GM21786 (cell line): ENCODE data around the gene TLK2.
"Not testable (repeated sequence)": the region's sequence is repeated elsewhere in the genome, so short reads cannot be mapped to it uniquely, and the experiment has no call there.

Experiments
- ATAC-seq: cut with Tn5 transposase; IDR thresholded peaks from one replicate; pipeline ENCODE4 v1.9.1; 2021; ENCODE audit not compliant: unreplicated experiment

Gene TLK2

GRCh38 chr17:62557532-62557931, 78.9 kb downstream of the TLK2 start:
- ATAC-seq = not testable (repeated sequence)

DNA sequence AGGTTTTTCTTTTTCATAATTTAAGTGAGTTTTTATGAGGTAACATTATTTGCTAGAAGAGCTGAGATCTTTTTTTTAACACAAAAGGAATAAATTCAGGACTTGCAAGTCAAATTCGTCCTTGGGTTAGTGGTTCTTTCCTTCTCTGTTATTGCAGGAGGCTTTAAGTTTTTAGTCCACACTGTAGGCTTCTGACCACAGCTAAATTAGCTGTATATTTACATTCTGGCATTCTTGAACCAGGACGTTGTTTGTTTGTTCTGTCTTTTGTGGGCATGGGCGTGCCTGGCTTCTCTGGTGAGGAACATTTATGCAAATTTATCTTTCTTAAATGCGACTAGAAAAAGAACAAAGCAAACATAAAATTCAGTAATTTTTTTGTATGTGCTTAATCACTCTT, 80.3 kb downstream of the TLK2 start:
- ATAC-seq = not testable (repeated sequence)

- ATAC-seq = not testable (repeated sequence)
Observed at GRCh38 chr17:62560971-62561370, 82.3 kb downstream of the TLK2 start.

DNA sequence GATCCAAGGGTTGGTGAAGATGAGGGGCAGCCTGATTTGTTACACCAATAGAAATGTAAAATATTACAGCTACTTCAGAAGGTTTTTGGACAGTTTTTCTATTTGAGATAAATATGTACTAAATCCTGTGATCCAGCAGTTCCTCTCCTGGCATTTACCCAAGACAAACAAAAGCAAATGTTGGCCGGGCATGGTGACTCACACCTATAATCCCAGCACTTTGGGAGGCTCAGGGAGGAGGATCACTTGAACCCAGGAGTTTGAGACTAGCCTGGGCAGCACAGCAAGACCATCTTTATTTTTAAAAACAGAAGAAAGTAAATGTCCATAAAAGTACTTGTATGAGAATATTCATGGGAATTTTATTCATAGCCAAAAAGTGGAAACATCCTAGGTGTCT, 84.0 kb downstream of the TLK2 start:
- ATAC-seq = no peak

DNA sequence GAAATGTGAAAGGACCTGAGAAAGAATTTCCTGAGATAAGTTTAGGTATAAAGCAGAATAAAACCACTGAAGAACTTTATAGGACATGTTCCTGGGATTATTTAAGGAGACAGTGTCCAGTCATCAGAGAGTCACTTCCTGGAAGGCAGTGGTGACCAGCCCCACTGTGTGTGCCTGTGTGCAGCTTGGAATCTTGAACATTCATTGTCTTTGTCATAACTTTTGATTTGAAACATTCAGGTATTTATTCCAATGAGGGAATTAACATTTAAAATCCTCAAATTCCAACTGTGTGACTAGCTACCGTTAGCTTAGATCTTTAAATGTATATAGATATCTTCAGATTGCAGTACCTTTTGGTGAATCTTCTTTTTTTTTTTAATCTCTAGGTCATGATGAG, 87.2 kb downstream of the TLK2 start:
- ATAC-seq = no peak

- no peak for ATAC-seq
Observed at GRCh38 chr17:62566996-62567578, 88.5 kb downstream of the TLK2 start.

- ATAC-seq = no peak
Observed at GRCh38 chr17:62572488-62572887, 93.9 kb downstream of the TLK2 start.

GRCh38 chr17:62572888-62573401, 94.3 kb downstream of the TLK2 start:
- ATAC-seq = no peak

GRCh38 chr17:62573480-62574117, 95.0 kb downstream of the TLK2 start:
- no peak for ATAC-seq

- no peak for ATAC-seq
Observed at GRCh38 chr17:62576382-62576781, 97.8 kb downstream of the TLK2 start.

GRCh38 chr17:62578757-62579487, 100.3 kb downstream of the TLK2 start:
- ATAC-seq = no peak

GRCh38 chr17:62580947-62581346, 102.3 kb downstream of the TLK2 start:
- ATAC-seq = no peak

DNA sequence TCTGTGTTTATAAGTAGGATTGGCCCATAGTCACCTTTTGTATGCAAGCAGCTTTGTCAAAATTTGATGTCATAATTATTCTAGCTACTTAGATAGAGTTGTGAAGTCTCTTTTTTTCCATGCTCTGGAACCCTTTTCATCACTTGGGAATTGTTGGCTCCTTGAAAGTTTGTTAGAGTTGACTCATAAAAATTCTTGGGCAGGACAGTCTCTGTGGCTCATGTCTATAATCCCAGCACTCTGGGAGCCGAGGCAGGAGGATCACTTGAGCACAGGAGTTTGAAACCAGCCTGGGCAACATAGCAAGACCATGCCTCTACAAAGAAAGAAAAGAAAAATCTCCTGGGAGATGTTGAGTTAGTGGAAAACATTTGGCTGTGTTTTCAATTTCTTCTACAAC, 103.1 kb downstream of the TLK2 start:
- ATAC-seq = no peak

- no peak for ATAC-seq
Observed at GRCh38 chr17:62587554-62587953, 108.9 kb downstream of the TLK2 start.

DNA sequence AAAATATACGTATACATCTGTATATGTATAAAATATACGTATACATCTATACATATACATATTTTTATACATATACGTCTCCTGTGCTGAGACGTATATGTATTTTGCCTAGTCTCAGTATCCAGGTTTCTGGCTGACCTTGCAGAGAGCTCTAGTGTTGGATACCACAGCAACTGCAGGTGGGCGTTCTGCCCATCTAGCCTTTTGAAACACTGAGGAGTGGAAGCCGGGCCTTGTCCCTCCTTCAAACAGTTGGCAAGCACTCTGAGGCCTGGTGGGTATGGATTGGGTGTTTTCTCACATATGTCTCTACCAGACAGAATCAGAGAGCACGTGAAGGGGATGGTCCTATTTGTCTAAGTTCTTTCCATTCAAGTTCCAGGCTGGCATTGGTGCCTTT, 109.5 kb downstream of the TLK2 start:
- ATAC-seq = no peak

DNA sequence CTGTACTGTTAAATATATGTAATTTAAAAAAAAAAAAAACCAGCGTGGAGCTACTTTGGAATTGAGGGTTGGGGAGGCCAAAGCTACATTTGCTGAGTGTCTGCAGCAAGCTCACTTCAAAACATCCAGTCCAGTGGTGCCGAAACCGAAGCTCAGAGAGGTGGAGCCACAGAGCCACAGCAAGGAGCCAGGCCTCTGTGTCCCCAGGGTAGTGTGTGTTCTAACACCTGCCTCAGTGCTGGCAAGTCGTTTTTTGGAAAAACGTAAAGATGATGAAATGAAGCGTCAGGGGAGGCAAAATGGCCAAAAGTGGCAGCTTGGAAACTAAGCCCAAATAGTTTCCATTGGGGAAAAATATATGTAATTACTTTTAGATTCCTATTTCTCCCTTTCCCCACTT, 112.7 kb downstream of the TLK2 start:
- no peak for ATAC-seq

GRCh38 chr17:62591822-62592221, 113.2 kb downstream of the TLK2 start:
- not testable (repeated sequence) for ATAC-seq

DNA sequence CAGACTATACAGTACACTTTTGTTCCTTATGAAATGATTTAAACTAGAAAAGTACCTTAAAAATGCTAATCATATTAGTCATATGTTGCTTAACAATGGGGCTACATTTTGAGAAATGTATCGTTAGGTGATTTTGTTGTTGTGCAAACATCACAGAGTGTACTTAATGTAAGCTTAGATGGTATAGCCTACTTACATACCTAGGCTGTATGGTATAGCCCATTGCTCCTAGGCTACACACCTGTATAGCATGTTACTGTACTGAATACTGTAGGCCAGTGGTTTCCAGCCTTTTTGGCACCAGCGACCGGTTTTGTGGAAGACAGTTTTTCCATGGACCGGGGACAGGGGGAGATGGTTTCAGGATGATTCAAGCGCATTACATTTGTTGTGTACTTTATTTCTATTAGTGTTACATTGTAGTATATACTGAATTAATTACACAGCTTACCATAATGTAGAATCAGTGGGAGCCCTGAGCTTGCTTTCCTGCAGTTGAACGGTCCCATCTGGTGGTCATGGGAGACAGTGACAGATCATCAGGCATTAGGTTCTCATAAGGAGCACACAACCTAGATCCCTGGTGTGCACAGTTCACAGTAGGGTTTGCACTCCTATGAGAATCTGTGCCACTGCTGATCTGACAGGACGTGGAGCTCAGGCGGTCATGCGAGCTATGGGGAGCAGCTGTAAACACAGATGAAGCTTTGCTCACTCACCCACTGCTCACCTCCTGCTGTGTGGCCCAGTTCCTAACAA, 113.9 kb downstream of the TLK2 start:
- no peak for ATAC-seq

GRCh38 chr17:62595484-62595883, 116.9 kb downstream of the TLK2 start:
- no peak for ATAC-seq

DNA sequence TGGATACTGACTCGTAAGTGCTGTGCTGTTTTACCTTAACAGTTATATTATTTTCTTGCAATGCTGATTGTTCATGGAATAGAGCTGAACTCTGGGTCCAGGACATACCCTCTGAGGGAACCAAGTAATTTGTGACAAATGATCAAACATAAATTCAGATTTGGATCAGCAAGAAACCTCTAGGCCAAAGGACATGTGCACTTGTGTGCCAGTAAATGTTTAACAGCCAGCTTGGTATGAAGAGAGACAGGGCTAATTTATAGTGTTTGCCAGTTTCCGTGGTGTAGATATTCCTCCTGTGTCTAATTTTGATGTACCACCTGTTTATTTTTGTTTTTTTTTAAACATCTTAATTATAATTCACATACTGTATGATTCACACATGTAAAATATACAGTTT, 118.0 kb downstream of the TLK2 start:
- ATAC-seq = no peak

- ATAC-seq = no peak
Observed at GRCh38 chr17:62597150-62597549, 118.5 kb downstream of the TLK2 start.
